Activated naive CD8-positive, alpha-beta T cell (primary cell): ENCODE measurements around the gene UVRAG.

ENCODE experiments used
- H3K27ac Mint-ChIP-seq: one replicate; pipeline ENCODE4 v1.8.0; 2021; ENCODE audit warnings: mixed read lengths
- H3K27me3 Mint-ChIP-seq: one replicate; pipeline ENCODE4 v1.8.0; 2021; ENCODE audit warnings: mixed read lengths
- H3K36me3 Mint-ChIP-seq: one replicate; pipeline ENCODE4 v1.8.0; 2021; ENCODE audit warnings: mixed read lengths
- H3K4me1 Mint-ChIP-seq: one replicate; pipeline ENCODE4 v1.8.0; 2021; ENCODE audit warnings: low read depth, mixed read lengths
- H3K4me3 Mint-ChIP-seq: one replicate; pipeline ENCODE4 v1.8.0; 2021; ENCODE audit warnings: mild to moderate bottlenecking, mixed read lengths
- H3K9me3 Mint-ChIP-seq: one replicate; pipeline ENCODE4 v1.8.0; 2021; ENCODE audit warnings: low read depth, mixed read lengths

UVRAG gene

DNA sequence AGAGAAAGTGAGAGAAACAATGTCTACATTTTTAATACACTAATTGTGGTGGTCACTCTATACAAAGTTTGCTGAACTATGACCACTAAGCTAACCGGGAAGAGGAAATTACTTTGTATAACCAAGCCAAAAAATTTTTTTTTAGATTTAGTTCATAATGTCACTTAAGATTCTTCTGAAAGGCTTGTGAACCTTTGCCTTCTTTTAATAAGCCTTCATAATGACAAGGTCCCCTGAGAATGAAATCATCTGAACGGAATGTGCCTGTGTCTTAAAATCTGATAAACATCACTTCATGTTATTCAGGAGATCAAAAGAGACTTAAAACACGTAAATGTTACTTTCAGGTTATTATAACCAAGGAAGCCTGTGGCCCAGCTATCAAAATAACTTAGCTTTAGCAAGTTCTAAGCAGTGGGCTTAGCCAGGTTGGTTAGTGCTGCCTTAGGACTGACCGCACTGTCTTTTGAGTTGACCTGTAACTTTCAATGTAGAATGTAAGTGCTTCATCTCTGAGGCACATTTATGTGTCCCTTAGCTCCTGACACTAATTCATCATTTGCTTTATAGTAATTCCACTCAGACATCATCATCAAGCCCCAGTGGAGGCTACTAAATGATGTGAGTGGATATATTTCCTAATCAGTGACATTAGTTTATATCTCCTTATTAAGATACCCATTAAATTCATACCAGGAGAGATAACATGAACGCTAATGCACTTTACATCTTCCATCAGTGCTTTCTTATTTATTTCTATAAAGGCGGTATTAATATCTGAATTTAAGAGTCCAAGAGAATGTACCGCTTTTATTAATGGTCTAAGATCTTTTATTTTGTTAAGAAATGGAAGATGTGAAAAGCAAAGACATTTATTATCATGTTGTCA, 268.8 kb downstream of the UVRAG start:
- Mint-ChIP-seq H3K4me1 (no peaks in the 10 kb centered on the region), H3K9me3 (no peaks in the 10 kb centered on the region), H3K36me3 (peaks cover 17% of the 10 kb centered on the region), H3K27me3 (no peaks in the 10 kb centered on the region), H3K27ac (no peak overlapping the region), H3K4me3 (no peak overlapping the region)

DNA sequence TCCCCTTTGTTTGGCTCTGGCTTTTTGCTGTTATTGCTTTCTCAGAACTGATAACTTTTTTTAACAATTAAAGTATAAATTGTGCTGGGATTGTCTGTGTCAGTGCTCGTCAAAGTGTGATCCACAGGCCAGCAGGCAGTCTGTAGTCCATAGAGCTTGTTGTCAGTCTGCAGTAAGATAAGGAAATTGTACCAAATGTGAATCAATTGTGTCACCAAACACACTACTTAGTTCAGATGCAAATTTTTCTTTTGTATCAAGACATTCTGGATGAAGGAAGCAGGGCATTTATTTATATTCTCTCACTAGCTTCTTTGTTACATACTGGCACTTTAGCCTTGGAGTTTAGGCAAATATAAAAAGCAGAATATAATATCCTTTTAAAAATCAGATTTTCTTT, 270.3 kb downstream of the UVRAG start:
- no peaks in the 10 kb centered on the region for H3K27me3 Mint-ChIP-seq
- H3K9me3 Mint-ChIP-seq: peaks cover 5% of the 10 kb centered on the region
- peaks cover 22% of the 10 kb centered on the region for H3K36me3 Mint-ChIP-seq
- no peak overlapping the region for H3K4me3 Mint-ChIP-seq
- H3K27ac Mint-ChIP-seq: no peak overlapping the region
- no peaks in the 10 kb centered on the region for H3K4me1 Mint-ChIP-seq

DNA sequence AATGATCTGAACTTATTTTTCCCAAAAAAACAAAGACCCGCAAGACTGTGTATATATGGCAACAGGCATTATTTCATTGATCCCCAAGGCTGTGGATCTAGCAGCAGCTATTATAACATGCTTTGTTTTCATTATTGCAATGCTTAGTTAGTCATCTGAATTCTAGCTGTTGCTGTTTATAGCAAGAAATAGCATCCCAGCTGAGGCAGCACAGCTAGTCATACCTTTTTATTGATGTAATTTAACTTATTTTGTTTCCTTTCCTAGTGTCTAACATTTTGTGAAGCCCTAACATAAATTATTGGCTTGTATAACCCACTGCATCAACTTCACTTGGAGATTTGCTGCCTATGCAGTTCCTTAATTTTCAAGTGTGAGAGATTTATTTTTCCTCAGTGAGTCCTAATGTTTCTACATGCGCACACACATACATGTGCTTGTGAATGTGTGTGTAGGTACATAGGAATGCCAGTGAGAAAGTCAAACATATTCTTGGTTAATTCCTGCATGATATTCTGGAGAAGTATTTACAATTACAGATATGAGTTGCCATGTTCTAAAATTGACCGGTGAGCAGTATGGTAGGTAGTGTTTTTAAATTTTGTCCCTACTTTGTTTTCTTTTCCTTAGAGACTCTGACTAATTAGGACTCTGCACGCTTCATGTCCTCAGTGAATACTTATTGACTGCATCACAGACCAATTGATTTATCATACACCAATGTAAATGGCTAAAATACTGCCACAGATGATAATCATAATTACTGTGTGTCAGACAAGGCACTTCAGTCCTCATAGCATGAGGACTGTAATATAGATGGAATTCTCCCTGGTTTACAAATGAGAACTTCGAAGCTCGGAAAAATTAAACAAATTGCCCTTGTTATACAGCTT, 272.0 kb downstream of the UVRAG start:
- no peak overlapping the region for H3K4me3 Mint-ChIP-seq
- H3K4me1 Mint-ChIP-seq: no peaks in the 10 kb centered on the region
- H3K36me3 Mint-ChIP-seq: peaks cover 28% of the 10 kb centered on the region
- no peak overlapping the region for H3K27ac Mint-ChIP-seq
- H3K27me3 Mint-ChIP-seq: no peaks in the 10 kb centered on the region
- H3K9me3 Mint-ChIP-seq: peaks cover 18% of the 10 kb centered on the region

DNA sequence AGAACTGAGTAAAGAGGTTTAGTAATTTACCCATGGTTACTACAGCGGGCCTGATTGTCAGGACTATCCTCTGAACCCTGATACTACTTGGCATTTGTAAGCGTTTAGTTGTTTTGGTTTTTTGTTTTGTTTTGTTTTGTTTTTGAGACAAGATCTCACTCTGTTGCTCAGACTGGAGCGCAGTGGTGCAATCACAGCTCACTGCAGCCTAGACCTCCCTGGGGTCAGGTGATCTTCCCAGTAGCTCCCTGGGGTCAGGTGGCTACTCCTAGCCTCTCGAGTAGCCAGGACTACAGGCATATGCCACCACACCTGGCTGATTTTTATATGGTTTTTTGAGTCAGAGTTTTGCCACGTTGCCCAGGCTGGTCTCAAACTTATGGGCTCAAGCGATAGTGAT, 272.7 kb downstream of the UVRAG start:
- Mint-ChIP-seq H3K27me3 (no peaks in the 10 kb centered on the region), H3K4me3 (no peak overlapping the region), H3K36me3 (peaks cover 28% of the 10 kb centered on the region), H3K27ac (no peak overlapping the region), H3K4me1 (no peaks in the 10 kb centered on the region), H3K9me3 (peaks cover 18% of the 10 kb centered on the region)

DNA sequence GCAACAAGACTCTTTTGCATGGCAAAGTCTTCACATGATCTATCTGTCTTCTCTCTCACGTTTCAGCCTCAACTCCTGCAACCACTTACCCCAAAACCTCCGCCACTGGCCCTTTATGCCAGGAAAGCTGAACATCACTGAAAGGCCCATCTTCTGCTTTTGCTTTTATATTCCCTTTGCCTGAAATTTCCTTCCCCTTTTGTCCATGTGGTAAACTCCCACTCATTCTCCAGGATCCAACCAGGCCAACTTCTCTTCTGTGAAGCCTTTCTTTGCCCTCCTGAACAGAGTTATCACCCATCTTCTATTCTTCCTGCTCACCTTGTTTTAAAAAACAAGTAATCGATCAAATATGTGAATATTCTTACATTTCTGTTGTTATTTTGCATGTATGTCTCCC, 273.5 kb downstream of the UVRAG start:
- Mint-ChIP-seq H3K27ac (no peak overlapping the region), H3K4me1 (no peaks in the 10 kb centered on the region)

DNA sequence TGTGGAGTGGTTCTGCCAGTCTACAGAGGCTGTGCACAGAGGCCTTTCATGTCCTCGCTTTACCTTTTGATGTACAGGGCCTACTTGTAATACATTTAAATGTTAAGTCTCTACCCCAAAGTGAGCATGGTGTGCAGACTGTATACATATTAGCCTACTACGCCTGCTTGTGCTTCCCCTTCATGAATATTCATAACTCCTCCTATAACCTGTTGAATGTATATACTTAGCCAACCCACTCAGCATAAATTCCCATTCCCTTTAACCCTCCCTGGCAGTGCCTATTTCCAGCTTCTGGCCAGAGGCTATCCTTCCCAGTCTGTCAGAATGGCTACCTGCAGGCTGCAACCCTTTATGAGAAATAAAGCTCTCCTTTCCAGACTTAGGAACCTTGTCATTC, 275.2 kb downstream of the UVRAG start:
- Mint-ChIP-seq H3K27me3 (no peaks in the 10 kb centered on the region), H3K27ac (no peak overlapping the region), H3K9me3 (peaks cover 18% of the 10 kb centered on the region), H3K4me3 (no peak overlapping the region), H3K36me3 (peaks cover 28% of the 10 kb centered on the region), H3K4me1 (no peaks in the 10 kb centered on the region)

More for the DNA sequence above, 273.5 kb downstream of the UVRAG start:
- no peaks in the 10 kb centered on the region for H3K27me3 Mint-ChIP-seq
- peaks cover 18% of the 10 kb centered on the region for H3K9me3 Mint-ChIP-seq
- H3K36me3 Mint-ChIP-seq: peaks cover 28% of the 10 kb centered on the region
- no peak overlapping the region for H3K4me3 Mint-ChIP-seq

DNA sequence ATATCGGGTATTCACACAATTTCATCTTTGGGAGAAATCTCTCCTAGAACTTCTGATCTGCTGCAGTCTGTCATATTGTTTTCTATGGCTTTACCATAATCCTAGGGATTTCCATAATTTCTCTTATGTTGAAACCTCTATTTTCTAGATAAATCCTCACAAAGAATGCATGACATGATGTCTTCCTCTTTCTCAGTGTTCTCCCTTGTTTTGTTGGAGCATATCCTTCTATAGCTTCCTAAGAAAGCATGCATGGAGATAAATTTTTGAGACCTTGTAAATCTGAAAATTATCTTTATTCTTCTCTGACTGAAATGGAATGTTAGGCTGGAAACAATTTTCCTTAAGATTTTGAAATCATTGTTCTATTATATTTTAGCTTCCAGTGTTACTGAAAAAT, 275.8 kb downstream of the UVRAG start:
- peaks cover 27% of the 10 kb centered on the region for H3K36me3 Mint-ChIP-seq
- H3K4me1 Mint-ChIP-seq: no peaks in the 10 kb centered on the region
- H3K27ac Mint-ChIP-seq: no peak overlapping the region
- H3K9me3 Mint-ChIP-seq: peaks cover 18% of the 10 kb centered on the region
- H3K4me3 Mint-ChIP-seq: no peak overlapping the region
- H3K27me3 Mint-ChIP-seq: no peaks in the 10 kb centered on the region

DNA sequence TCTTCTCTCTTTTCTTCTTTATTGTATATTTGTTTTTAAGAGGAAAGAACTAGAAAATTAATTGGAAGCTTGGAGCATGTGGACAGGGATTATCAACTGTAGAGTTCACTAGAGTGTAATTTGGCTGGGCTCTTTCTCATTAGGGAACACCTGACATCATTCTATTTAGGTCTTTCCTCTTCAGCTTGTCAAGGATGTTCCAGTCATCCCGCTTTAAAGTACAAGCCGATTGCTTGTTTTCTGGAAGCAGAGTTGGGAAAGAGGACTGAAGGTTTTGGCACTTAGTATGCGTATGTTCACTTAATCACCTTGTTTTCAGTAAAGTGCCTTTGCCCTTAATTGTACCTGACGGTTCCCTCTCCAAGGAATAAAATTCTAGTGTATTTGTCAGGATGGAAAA, 279.7 kb downstream of the UVRAG start:
- no peak overlapping the region for H3K27ac Mint-ChIP-seq
- H3K9me3 Mint-ChIP-seq: peaks cover 18% of the 10 kb centered on the region
- H3K4me3 Mint-ChIP-seq: no peak overlapping the region
- H3K36me3 Mint-ChIP-seq: peaks cover 18% of the 10 kb centered on the region
- H3K27me3 Mint-ChIP-seq: no peaks in the 10 kb centered on the region
- no peaks in the 10 kb centered on the region for H3K4me1 Mint-ChIP-seq

DNA sequence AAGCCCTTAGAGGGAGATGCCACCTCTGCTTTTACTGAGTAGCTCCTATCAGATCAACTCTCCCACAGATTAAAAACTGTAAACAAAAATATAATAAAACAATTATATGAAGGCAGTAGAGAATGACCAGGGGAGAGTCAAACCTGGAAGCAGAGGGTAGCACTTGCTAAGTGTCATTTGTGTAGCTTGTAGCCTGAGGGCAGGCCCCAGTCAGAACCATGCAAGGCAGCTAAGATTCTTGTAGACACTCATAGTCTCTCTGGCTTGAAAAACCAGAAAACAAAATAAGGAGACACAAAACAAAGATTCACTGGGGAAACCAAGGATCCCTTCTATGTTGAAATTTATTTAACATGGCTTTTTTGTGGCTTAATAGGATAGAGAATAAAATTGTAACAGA, 280.9 kb downstream of the UVRAG start:
- H3K4me1 Mint-ChIP-seq: no peaks in the 10 kb centered on the region
- no peaks in the 10 kb centered on the region for H3K27me3 Mint-ChIP-seq
- peaks cover 7% of the 10 kb centered on the region for H3K9me3 Mint-ChIP-seq
- H3K27ac Mint-ChIP-seq: no peak overlapping the region
- peaks cover 11% of the 10 kb centered on the region for H3K36me3 Mint-ChIP-seq
- no peak overlapping the region for H3K4me3 Mint-ChIP-seq

DNA sequence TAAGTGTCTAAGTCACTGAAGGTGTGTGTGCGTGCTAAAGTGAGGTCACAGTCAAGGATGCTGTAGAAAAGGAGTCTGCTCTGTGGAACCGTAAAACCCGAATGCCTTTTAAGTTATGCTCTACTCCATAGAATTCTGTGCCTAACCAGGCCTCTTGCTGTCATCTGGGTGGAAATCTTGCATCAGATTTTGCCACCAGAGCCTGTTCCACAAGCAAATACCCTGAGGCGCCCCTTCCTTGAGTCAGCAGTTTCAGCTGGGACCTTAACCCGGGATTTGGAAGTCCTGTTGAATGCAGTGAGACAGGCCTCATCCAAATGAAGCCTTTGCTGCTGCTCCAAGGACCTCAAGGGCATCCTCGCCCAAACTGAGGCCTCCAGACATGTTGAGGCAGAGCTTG, 281.5 kb downstream of the UVRAG start:
- Mint-ChIP-seq H3K4me1 (no peaks in the 10 kb centered on the region), H3K27ac (no peak overlapping the region), H3K27me3 (no peaks in the 10 kb centered on the region), H3K4me3 (no peak overlapping the region), H3K9me3 (peaks cover under 1% of the 10 kb centered on the region), H3K36me3 (peaks cover 6% of the 10 kb centered on the region)

DNA sequence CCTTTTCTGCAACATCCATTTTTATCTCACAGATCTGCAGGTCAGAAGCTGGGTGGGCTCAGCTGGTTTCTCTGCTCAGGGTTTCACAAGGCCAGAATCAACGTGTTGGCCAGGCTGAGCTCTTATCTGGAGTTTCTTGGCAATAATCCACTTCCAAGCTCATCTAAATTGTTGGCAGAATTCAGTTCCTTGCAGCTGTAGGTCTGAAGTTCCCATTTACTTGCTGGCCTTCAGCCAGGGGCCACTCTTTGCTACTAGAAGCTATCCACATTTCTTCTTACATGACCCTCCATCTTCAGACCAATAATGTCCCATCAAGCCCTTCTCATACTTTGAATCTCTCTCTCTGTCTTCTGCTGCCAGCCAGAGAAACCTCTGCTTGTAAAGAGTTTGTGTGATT, 287.8 kb downstream of the UVRAG start:
- no peak overlapping the region for H3K4me3 Mint-ChIP-seq
- H3K36me3 Mint-ChIP-seq: peaks cover 9% of the 10 kb centered on the region
- H3K27me3 Mint-ChIP-seq: no peaks in the 10 kb centered on the region
- H3K4me1 Mint-ChIP-seq: no peaks in the 10 kb centered on the region
- no peak overlapping the region for H3K27ac Mint-ChIP-seq
- H3K9me3 Mint-ChIP-seq: no peaks in the 10 kb centered on the region

DNA sequence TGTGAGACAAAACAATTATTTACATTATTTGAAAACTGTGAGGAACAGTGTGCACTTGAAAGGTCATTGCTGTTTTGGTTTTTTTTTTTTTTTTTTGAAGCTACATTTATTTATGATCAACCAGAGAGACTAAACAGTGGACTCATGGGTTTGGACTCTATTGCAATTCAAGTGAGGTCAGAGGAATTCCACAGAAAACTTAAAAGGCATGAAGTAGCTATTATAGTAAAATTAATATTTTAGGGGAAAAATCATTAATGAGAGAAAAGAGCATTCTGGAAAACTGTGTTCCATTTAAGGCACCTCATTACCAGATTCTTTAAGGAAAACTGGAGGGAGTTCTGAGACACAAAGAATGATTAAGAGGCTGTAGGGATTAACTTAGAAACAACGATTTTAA, 288.4 kb downstream of the UVRAG start:
- no peaks in the 10 kb centered on the region for H3K4me1 Mint-ChIP-seq
- H3K27me3 Mint-ChIP-seq: no peaks in the 10 kb centered on the region
- peaks cover 9% of the 10 kb centered on the region for H3K36me3 Mint-ChIP-seq
- H3K9me3 Mint-ChIP-seq: no peaks in the 10 kb centered on the region
- no peak overlapping the region for H3K27ac Mint-ChIP-seq
- no peak overlapping the region for H3K4me3 Mint-ChIP-seq

DNA sequence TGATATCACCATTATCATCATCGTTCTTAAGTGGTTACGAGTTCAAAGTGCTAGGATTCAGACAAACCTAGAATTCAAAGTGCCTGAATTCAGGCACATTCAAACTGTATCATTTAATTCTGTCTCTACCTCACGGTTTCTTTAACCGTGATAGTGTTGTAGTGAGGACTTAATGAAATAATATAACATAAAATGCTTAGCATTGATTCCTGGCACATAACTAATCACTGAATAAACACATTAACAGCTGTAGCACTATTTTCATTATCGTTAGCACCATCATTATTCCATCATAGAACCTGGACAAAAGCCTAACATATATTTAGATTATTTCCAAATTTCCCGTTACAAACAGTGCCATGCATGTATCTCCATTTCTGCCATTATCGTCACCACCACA, 289.3 kb downstream of the UVRAG start:
- no peaks in the 10 kb centered on the region for H3K4me1 Mint-ChIP-seq
- no peak overlapping the region for H3K27ac Mint-ChIP-seq
- peaks cover 7% of the 10 kb centered on the region for H3K36me3 Mint-ChIP-seq
- H3K9me3 Mint-ChIP-seq: no peaks in the 10 kb centered on the region
- H3K27me3 Mint-ChIP-seq: no peaks in the 10 kb centered on the region
- no peak overlapping the region for H3K4me3 Mint-ChIP-seq

DNA sequence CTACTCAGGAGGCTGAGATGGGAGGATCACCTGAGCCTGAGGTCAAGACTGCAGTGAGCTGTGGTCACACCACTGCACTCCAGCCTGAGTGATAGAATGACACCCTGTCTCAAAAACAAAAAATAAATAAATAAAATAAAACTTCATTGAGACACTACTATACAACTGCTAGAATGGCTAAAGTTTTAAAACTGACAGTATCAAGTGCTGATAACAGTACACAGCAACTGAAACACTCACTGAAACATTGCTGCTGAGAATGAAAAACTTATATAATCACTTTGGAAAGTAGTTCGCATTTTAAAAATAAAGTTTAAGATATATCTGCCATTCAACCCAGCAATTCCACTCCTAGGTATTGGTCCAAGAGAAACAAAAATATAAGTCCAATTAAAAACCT, 290.6 kb downstream of the UVRAG start:
- Mint-ChIP-seq H3K36me3 (peaks cover 6% of the 10 kb centered on the region), H3K4me1 (no peaks in the 10 kb centered on the region), H3K4me3 (no peak overlapping the region), H3K27ac (no peak overlapping the region), H3K27me3 (no peaks in the 10 kb centered on the region), H3K9me3 (no peaks in the 10 kb centered on the region)

DNA sequence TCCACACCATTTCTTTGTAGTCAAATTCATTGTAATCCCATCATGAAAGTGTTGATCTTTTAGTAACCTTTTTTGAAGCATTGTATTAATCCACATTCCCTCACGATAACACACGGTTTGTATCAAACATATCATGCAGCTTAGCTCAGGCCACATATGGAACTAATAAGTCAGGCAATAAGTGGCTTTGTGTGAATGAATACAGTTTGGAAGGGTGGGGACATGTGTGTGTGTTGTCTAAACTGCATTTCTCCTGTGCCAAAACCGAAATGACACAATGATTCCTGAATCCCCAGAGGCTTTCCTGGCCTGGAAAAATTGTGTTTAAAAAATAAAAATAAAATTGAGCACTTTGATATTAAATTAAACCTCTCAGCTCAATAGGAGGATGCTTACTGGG, 293.0 kb downstream of the UVRAG start:
- no peaks in the 10 kb centered on the region for H3K27me3 Mint-ChIP-seq
- H3K4me1 Mint-ChIP-seq: no peaks in the 10 kb centered on the region
- no peak overlapping the region for H3K27ac Mint-ChIP-seq
- peaks cover 3% of the 10 kb centered on the region for H3K36me3 Mint-ChIP-seq
- no peaks in the 10 kb centered on the region for H3K9me3 Mint-ChIP-seq
- no peak overlapping the region for H3K4me3 Mint-ChIP-seq
